Activated gamma-delta T cell treated with Interleukin-2 at 50 U/mL for 16 hours (primary cell): ENCODE measurements around the gene CCRL2.
"Not testable (repeated sequence)": the region's sequence is repeated elsewhere in the genome, so short reads cannot be mapped to it uniquely, and the experiment has no call there.

Experiments
- DNase-seq: peaks from one replicate; pipeline ENCODE4 v3.0.0-alpha.2; 2020

CCRL2 gene

GRCh38 chr3:46431905-46432304, 24.8 kb downstream of the CCRL2 start:
- DNase-seq: not testable (repeated sequence)

- DNase-seq: not testable (repeated sequence)
Observed at GRCh38 chr3:46433118-46433517, 26.1 kb downstream of the CCRL2 start.

DNA sequence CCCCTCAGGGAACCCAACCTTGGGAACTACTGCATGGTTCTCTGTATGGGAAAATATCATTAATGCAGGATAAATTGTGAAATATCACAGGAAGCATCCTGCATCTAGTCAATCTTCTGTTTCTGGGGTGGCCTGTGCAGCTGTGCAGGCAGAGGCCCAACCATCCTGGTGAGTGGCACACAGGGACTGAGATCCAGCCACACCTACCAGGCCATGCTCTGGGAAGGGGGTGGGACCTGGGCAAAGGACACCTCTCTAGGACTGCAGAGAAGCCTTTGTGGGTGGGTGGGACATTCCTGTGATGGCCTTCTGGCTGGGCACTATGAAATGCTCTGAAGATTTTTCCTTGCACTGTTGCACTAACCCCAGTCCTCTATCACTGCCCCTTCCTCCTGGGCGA, 26.8 kb downstream of the CCRL2 start:
- no peak for DNase-seq

GRCh38 chr3:46435081-46435726, 28.1 kb downstream of the CCRL2 start:
- no peak for DNase-seq

GRCh38 chr3:46438831-46439230, 31.8 kb downstream of the CCRL2 start:
- no peak for DNase-seq

- peak; percentile 34 for DNase-seq
Observed at GRCh38 chr3:46440531-46441294, 33.7 kb downstream of the CCRL2 start.

GRCh38 chr3:46442576-46443530, 35.8 kb downstream of the CCRL2 start:
- peak; percentile 59 for DNase-seq

GRCh38 chr3:46447228-46447985, 40.3 kb downstream of the CCRL2 start:
- DNase-seq: no peak

DNA sequence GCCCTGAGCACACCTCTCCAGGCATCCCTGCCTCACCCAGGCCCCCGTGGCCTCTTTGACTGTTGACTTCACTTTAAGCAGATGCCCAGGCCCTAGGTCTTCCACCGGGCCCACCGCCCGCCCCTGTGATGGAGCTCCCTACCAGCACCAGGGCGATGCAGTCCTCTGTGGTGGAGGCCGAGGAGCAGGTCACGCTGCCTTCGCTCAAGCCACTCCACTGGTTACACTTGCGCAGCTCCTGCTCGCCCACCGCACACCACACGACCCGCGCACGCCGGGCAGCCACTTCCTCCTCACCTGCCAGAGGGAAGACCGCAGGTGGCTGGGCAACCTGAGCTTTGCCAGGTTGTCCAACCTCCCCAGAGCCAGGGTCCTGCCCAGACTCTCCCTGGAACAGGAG, 41.7 kb downstream of the CCRL2 start:
- DNase-seq: no peak

DNA sequence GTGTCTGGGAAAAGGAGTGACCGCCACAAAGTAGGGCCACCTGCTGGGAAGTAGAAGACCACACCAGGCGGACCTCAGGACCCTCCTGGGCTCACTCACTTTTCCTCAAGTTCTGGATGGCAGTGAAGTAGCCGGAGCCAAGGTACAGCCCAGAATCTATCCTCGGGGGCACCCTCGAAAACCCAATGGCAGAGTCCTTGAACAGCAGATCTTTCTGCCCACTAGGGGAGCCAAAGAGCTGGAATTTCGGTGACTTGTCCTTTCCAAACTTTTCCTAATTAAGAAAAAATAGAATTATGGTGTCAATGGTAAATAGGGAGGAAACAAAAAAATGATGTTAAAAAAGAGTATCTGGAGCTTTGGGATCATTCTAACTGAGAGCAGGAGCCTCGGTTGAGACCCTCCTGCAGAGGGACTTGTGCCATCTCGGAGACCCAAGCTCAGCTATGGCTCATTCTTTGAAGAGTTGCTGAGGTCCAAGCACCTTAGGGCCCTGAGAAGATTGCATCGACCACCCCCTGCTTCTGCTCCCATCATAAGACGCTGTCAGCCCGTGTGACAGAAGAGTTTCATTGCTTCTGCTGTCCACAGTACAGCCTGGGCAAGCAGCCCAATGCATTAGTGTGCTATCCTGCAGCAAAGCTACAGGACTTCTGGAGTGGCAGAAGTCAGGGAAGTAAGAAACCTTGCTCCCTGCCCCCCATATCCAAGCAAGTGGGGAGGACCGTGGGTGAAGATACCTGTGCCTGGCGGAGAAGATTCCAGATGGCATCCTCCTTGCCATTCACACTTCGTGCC, 42.9 kb downstream of the CCRL2 start:
- no peak for DNase-seq

GRCh38 chr3:46453526-46454208, 46.6 kb downstream of the CCRL2 start:
- no peak for DNase-seq

DNA sequence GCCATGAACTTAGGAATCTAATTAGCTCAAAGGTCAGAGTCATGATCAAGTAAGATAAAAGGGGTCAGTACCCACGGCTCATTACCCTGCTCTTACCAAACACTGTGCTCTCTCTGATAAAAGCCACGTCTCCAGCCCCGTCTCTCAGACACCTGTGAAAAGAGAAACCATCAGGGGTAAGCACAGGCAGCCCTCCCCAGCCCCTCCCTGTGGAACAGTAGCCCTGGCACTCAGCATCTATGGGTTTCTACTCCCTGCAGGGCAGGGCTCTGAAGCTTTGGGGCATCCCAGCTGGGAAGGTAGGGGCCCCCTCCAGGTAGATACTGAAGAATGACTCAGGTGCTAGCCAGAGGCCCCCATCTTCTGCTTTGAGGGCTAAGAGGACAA, 47.1 kb downstream of the CCRL2 start:
- no peak for DNase-seq

GRCh38 chr3:46454606-46455005, 47.5 kb downstream of the CCRL2 start:
- DNase-seq: no peak

DNA sequence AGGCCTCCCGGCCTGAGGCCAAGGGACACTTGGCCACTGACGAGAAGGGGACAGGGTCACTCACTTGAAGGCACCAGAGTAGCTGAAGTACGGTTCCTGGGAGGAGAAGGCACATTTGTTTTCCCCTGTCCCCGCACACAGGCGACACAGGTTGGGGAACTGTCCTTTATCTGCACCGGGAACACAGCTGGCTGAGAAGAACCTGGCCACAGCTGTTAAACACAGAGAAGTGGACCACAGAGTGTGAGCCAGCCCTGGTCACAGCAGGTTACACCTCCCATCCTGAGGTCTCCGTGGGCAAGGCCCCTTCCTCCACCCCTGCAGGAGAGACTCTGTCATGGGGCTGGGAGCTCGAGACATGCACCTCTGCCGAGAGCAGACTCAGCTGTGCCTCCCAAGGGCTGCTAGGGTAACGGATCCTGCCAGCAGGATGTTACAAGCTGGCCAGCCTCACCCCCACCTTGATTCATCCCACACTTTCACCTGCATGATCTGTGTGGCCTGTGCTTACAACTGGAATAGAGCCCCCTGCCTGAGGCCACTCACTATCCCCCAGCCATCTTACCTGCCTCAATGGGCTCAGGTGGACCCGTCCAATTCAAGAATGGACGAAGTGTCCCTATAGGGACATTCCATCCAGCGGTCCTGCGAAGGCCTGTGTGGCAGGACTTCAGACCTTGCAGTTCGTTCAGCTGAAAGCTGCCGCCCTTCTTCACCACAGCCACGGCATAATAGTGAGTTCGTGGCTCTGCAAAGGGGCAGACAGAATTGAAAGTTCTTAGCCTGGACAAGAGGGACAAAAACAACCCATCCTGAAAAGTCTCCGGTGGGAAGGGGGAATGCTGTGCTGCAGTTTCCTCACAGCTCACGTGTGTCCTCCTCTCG, 48.4 kb downstream of the CCRL2 start:
- no peak for DNase-seq

DNA sequence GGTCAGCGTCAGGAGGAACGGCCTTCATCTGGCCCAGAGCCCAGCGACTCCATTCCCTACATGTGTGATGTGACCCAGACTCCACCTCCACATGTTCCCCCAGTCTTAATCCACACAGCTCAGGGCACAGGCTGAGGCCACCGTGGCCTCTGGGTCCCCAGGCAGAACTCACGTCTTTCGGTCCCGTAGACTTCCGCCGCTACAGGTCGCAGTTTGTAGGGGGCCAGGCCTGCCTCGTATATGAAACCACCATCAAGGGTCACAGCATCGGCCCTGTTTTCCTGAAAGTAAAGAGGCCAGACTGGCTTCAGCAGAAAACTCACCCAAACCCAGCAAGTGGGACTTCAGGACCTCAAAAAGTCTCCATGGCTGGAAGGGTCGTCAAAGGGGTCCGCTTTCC, 49.1 kb downstream of the CCRL2 start:
- DNase-seq: no peak
